Camera-type eye (tissue), 1 donor: ENCODE data around the gene NOP58. TPM values are rescaled to one million over a fixed set of nuclear protein-coding genes. Genes with fewer than 3 reads are reported as not detected.

Source experiments
- total RNA-seq: library from RNA; depleted of rRNA; stranded (reverse); fragments of >200 nt; gene quantifications from one replicate; pipeline ENCODE4 v1.2.3, GENCODE V29; 2014

The NOP58 gene
- total RNA-seq = 127 TPM

GRCh38 chr2:202265467-202266277, at the start of gene NOP58:
Gene NOP58, plus strand, starts transcription at chr2:202265763. Its CDS starts 179 bp downstream, at chr2:202265942.

GRCh38 chr2:202238234-202239197, 27.0 kb upstream of the NOP58 start, which contains the start of gene SUMO1:
Gene SUMO1, minus strand, starts transcription at chr2:202238597. Its CDS starts 146 bp downstream, at chr2:202238451.

Other genes with a start within 250 kb of the NOP58 start
- gene FZD7, start 231.9 kb upstream of the NOP58 start, total RNA-seq = 31.8 TPM
- not detected for gene KIAA2012, start 192.5 kb upstream of the NOP58 start, total RNA-seq
- 116 TPM for gene SUMO1, start 27.2 kb upstream of the NOP58 start, total RNA-seq
- 79.0 TPM for gene BMPR2, start 110.6 kb downstream of the NOP58 start, total RNA-seq